GM10248 (cell line): ENCODE results near the gene SUMO3.

ENCODE experiments used
- CTCF ChIA-PET: fragments of 300-600 bp; sonication (Branson Sonifier 250); formaldehyde crosslinking; extraction: SDS; loops from one replicate; lab custom pipeline; 2021; ENCODE audit warnings: antibody characterized with exemption; lab: Yijun Ruan, JAX
- POLR2A ChIA-PET: fragments of 350-650 bp; sonication (Branson Sonifier 250); formaldehyde crosslinking; extraction: SDS; loops from one replicate; lab custom pipeline; 2020; ENCODE audit warnings: antibody characterized with exemption; lab: Yijun Ruan, JAX
- DNase-seq: peaks from one replicate; pipeline ENCODE4 v3.0.0; 2012; ENCODE audit errors: extremely low spot score
- CTCF ChIP-seq: IDR thresholded peaks from 2 replicates; pipeline ENCODE4 v1.5.1; 2012; ENCODE audit warnings: mild to moderate bottlenecking, low read depth; ENCODE audit errors: extremely low read depth, missing control alignments, control extremely low read depth

The SUMO3 gene

GRCh38 chr21:44831227-44831860, 13.5 kb upstream of the SUMO3 start:
- DNase-seq = no peak
- TF ChIP-seq CTCF = no peak
- ChIA-PET CTCF (no interaction called here), POLR2A (no interaction called here)

GRCh38 chr21:44829507-44830092, 11.7 kb upstream of the SUMO3 start:
- DNase-seq = no peak
- ChIA-PET POLR2A (no interaction called here), CTCF (no interaction called here)
- no peak for TF ChIP-seq CTCF

GRCh38 chr21:44828362-44829056, 10.6 kb upstream of the SUMO3 start:
- DNase-seq = no peak
- ChIA-PET POLR2A (no interaction called here), CTCF (no interaction called here)
- no peak for TF ChIP-seq CTCF

DNA sequence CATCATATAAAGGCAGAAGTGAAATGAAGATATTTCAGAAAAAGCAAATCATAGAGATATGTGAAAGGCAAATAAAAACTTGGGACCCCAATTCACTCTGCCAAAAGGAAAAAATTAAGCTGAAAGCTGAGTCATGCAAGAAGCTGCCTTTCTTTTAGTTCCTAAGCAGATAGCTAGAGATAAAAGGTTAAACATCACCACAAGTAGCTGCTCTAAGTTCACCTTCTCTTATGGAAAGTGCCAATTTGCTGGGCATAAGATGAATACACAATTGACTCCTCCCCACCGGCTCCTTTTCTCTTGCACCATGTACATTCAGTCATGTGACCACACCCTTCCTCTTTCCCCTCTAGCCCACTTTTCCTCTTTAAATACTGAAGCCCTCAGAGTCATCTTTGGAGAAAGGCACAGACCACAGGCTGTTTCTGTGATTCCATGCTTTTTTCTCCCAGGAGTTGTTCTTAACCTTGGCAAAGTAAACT, 5.4 kb upstream of the SUMO3 start:
- no peak for DNase-seq
- ChIA-PET POLR2A (no interaction called here), CTCF (interaction anchor here (1.5 kb wide), 1 partner anchor 23 kb away, joined by 3 read pairs; no protein-coding TSS in a partner anchor)
- TF ChIP-seq CTCF = no peak

DNA sequence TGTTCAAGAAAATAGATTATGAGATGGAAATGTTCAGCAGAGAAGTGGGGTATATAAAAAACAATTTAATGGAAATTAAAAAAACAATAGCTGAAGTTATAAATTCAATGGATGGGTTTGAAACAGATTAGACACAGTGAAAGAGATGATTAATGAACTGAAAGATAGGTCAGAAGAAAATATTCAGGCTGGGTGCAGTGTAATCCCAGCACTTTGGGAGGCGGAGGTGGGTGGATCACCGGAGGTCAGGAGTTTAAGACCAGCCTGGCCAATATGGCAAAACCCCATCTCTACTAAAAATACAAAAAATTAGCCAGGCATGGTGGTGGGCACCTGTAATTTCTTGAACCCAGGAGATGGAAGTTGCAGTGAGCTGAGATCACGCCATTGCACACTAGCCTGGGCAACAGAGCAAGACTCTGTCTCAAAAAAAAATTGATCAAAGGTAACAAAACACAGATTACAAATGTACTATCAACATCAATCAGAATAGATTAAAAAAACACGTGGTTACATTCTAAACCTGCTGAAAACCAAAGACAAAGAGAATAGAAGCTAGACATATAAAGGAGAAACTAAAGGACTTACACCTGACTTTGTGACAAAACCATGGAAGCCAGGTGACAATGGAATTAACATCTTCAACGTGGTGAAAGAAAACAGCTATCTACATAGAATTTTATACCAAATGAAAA, 4.8 kb upstream of the SUMO3 start:
- ChIA-PET CTCF (interaction anchor here (1.5 kb wide), 1 partner anchor 23 kb away, joined by 3 read pairs; no protein-coding TSS in a partner anchor), POLR2A (no interaction called here)
- no peak for TF ChIP-seq CTCF
- no peak for DNase-seq

- no peak for TF ChIP-seq CTCF
- ChIA-PET CTCF (no interaction called here), POLR2A (no interaction called here)
- no peak for DNase-seq
These were observed 3.0 kb upstream of the SUMO3 start for GRCh38 chr21:44820851-44821250.
